CD1c-positive myeloid dendritic cell (primary cell): ENCODE data around the gene SLC4A8.
"Not testable (repeated sequence)": the region's sequence is repeated elsewhere in the genome, so short reads cannot be mapped to it uniquely, and the experiment has no call there.

ENCODE experiments used
- DNase-seq: peaks from one replicate; pipeline ENCODE4 v3.0.0-alpha.2; 2016; ENCODE audit errors: extremely low spot score

SLC4A8 gene

DNA sequence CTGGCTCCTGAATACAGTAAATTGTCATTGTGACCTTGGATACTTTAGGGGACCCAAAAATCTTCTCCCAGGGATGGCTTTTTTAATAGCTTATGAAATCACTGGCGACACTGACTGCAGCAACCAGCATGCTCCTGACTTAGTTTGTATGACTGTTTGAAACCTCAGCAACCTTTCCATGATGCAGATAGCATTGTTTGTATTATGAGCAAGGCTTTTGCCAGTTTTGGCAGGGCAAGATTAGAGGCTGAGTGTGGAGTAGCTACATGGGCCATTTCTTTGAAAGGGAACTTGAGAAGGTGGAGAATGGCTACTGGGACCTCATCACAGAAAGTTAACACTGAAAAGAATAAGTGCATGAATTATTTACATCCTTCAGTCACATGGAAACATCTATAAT, 50.9 kb downstream of the SLC4A8 start:
- DNase-seq, result no peak

DNA sequence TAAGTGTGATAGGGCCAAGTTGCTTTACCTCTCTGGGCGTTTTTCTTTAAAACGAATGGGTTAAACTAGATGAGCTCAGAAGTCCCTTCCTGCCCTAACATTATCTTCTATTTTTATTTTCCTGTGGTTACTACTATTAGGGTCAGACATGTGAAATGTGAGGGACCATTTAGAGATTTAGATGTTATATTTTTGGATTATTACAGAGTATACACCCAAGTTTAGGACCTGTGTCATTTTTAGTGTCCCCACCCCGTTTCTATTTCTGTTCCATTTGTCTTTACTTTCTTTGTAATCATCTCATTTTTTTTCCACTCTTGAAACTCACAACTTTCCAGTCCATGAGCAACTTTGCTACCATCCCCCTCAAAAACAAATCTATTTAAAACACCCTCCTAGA, 56.3 kb downstream of the SLC4A8 start:
- DNase-seq, result no peak

DNA sequence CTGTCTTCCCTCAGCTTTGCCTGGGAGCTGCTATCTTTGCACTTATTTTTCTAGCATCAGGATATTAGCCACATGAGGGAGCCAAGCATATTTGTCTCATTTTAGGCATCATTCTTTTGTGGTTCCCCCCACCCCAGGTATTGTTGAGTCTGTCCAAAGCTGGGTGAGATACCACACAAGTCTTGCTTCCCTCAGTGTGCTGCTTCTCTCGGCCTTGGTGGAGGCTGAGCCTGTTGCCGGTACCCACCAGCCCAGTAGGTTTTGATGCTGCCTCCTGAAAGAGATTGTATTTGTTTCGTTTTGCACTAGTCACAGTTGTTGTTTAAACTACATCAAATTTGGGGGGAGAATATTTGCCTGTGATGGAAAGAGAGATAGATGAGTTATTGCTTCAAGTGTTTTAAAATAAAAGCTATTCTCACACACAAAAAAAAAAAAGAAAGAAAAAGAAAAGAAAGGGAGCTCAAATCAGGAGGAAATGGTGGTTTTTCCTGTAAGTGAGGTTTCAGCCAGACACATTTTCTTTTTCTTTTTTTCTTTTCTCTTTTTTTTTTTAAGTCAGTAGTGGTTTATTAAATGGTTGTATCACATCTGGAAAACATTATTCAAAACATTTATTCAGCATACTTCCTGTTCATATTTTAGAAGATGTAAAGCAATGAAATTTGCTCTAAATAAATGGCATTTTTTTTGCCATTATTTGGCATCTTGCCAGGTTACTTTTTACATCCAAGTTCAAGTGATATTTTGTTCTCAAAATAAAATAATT, 58.5 kb downstream of the SLC4A8 start:
- DNase-seq, result no peak

DNA sequence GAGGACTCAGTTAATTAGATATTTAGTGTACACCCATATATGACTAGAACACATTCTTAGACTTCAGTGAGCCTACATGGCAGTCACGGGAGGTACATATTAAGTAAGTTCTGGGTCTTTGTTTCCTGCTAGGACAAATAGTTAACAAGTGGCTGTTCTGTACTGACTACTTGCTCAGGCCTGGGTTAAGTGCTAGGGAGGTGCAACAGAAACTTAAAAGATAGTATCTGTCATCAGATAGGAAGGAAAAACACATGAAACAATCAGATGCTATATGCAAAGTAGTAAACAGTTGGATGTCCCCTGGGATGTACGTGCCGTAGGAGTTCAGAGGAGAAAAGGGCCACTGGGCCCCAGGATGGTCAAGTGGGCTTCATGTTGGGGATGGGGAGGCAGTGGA, 59.5 kb downstream of the SLC4A8 start:
- no peak for DNase-seq

DNA sequence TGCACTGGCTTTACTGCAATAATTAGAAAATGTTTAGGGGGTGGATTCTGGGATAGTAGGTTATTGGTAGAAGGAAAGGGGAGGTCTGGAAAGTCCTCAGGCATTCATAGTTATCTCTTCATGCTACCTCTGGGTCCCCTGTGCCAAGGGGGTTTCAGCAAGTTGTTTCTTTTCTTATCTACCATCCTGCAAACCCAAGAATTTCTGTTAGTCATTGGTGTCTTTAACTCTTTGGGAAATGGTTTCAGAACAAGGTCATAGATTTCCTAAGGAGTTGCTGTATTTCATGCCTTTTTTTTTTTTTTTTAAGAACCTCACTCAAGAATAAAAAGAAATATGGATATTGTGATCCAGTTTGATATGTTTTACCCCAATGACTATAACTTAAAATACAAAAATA, 63.6 kb downstream of the SLC4A8 start:
- DNase-seq, result no peak

DNA sequence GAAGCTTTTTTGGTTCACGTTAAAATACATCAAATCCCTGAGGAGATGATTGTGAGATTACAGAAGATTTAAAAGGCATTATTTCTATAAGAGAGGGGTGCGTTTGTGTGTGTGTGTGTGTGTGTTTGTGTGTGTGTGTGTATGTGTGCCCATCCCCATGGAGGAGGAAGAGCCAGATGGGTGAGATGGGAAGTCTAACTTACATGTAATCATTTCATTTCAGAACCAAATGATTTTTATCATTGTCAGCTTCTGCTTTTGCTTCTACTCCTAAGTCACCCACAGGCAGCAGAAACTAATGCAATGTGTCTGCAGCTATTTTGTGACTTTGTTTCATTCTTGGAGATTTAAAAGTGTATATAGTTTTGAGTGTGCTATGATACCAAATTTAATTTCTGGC, 68.7 kb downstream of the SLC4A8 start:
- DNase-seq, result no peak

DNA sequence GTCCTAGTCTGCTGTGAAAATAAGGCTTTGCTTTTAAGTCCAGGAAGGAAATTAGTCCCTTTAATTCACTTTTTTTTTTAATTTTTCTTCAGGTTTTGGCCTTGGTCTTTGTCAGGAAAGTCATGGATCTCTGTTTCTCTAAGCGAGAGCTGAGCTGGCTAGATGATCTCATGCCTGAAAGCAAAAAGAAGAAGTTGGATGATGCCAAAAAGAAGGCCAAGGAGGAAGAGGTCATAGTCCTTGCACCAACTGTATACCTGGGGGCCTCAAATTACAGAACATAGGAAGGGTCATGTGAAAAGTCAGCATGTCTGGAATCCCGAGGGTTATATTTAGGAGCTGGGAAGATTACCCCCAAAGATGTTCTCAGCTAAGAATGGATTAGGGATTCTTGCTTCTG, 72.3 kb downstream of the SLC4A8 start:
- peak; percentile 47 for DNase-seq

DNA sequence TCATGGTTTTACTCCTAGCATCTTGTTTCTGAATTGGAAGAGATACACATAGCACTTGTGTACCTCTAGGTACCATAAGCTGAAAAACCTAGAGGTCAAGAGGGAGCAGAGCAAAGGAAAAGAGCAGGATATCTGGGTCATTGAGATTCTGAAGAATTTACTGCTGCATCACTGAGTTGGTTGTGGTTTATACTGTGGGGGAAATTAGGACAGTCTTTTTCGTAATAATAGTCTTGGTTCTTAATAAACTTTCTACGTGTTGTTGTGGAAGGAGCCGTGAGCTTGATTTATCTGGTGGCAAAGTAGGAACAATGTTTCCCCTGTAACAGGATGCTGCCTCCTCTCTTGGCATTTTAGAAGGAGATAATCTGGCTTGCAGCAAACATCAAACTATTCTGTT, 80.2 kb downstream of the SLC4A8 start:
- no peak for DNase-seq

DNA sequence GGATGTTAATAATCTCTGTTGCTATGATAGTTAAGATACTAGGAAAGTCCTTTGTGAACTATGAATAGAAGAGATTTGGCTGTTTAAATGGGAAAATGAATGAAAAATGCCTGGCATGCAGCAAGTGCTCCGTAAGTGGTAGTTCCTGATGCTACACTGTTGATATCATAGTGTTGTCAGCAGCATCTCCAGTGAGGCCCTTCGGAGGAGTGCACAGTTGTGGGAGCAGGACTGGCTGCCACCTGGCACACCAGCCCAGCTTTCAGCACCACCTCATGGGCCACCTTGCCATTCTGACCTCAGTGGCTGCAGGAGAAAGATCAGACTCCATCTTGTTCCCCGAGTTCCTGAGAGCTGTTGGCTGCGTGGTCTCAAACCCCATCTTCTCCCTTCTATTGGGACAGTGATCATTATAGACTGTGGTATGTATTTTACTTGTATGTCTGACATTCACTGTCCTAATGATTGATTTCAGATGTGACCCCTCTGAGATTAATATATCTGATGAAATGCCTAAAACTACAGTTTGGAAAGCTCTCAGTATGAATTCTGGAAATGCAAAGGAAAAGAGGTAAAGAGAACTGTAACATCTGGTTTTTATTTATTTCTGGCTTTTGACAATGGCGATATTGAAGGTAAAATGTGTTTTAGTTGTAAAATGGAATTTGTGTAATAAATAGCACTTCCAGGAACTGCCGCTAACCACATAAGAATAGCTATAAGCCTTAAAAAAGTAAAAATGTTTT, 80.9 kb downstream of the SLC4A8 start:
- no peak for DNase-seq

DNA sequence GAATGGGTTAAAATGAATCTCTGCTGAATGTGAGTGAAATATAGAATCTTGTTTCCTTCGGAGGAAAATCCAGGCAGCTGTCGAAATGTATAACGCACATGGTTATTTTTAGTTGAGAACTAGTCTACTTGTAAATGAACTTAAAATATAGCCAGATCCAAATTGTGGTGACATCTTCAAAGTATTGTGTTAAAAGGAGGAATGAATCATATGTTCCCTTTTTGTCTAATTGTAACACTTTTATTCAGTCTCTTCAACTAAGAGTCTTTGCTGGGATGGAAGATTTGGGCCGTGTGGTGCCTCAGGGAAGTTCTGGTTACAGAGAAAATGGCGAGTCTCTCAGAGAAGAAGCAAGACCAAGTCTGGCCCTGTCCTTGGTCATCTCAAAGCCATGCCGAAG, 82.5 kb downstream of the SLC4A8 start:
- DNase-seq, result no peak

DNA sequence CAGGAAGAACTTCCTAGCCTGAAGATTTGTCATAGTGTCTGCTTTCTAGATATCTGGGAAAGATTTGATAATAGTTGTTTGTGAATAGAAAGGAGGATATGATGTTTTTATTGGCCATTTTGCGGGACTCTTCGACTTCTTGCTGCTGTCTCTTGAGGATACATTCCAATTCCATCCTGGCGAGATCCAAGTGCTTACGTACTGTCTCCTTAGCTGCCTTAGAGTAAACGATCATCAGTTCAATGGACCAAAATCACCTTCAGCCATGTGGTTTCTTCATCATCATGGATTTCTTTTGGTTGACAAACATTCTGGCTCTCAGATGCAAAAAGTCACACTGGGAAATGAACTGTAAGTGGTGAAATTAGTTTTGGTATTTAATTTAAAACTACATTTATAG, 83.7 kb downstream of the SLC4A8 start:
- DNase-seq, result no peak

DNA sequence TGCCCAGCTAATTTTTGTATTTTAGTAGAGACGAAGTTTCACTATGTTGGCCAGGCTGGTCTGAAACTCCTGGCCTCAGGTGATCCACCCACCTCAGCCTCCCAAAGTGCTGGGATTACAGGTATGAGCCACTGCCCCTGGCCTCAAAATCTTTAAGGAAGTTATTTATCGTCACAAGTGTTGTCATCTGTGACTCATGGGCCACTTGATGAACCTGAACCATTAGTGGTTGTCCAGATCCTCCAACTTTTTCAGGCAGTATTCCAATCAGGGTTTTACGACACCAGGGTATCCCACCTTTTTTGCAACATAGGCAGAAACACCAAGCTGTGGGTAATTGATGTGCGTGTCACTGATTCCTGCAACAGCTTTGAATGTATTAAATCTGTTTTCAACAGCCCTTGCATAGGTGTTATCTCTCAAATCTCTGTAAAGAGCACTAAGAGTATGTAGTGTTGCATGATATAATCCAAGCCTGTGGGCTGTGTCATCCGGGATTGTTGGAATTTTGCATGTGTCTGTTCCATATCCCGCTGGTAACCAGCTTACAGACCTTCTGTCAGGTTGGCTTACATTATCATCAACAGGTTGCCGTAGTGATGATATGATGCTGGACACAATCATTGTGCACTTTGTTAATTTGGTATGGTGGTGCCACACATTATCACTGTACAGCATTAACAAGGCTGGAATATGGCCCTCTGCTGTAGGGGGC, 87.1 kb downstream of the SLC4A8 start:
- no peak for DNase-seq

DNA sequence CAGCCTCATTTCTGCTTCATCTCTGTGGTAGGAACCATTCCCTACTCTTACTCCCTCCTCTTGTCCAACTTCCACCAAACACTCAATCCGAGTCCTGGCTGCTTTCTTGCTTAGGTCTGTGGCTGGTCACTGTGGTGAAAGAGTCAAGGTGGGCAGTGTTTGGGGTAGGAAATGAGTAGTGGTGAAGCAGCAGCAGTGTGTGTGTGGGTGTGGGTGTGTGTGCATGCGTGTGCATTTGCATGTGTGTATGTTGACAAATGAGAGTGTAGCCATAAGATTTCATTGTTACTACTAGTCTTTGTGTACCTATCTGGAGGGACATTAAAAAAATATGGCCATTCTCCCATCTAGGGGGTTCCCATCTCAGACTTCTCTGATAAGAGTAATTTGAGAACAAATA, 87.8 kb downstream of the SLC4A8 start:
- DNase-seq, result no peak

DNA sequence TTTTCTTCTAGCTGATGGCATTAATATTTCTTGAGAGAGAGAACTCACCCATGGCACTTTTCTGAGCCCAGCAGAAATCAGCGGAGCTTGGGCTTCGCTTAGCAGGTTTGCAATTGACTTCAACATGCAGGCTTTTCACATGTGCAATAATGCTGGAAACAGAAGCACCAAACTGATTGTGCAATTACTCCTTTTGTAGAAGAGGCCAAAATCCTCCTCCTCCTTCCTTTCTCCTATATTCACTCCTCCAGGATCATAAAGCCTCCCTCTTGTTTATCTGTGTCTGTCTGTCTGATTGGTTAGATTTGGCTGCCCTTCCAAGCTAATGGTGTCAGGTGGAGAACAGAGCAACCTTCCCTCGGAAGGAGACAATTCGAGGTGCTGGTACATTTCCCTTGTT, 90.4 kb downstream of the SLC4A8 start:
- DNase-seq, result not testable (repeated sequence)

DNA sequence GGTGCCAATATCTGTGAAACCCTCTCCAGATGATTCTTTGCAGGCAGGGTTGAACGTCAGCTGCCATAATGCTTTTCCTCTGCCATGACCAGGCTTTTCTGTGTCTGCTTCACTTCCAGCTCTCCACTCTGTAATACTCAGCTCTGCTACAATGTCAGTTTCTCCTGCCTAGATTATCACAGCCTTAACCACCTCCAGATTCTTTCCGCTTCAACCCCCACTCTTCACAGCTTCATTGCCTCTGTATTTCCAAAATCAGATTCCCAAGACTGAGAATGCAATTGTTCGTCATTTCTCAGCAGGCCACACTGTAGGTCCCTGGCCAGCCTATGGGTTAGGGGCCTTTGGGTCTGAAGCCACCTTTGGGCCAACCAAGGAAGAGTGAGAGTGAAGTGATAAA, 92.7 kb downstream of the SLC4A8 start:
- no peak for DNase-seq

DNA sequence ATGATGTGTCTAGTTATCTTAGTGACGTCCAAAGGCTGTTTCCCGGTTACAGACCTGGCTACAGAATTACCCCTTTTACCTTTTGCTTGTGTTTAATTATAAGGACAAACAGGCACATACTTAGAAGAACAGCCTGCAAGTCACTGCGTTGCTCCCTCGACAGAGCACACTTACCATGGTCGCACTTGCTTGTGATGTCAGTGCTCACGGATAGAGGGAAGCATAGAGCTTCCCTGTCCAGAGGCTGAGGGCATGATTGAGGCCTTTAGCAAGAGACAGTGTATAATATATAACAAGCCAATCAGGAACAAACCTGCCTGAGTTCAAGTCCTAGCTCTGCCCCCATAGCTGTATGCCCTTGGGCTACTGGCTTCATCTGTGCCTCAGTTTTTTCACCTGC, 93.2 kb downstream of the SLC4A8 start:
- DNase-seq, result no peak

DNA sequence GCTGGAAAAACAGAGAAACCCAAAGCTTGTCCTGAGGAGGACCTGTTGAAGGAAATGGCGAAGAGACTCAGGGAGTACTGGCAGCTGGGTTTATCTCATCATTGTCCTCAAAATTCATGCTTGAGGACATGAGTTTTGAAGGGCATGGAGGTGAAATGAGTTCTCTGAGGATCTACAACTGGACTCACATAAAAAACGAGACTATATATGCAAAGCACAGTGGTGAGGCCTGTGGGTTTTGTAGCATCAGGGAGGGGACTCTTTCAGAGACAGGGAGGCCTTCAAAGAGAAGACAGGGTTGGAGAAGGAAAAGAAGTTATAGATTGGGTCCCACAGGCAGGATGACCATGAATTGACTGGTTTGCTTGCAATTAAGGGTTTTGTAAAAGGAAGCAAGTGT, 95.1 kb downstream of the SLC4A8 start:
- DNase-seq, result no peak

DNA sequence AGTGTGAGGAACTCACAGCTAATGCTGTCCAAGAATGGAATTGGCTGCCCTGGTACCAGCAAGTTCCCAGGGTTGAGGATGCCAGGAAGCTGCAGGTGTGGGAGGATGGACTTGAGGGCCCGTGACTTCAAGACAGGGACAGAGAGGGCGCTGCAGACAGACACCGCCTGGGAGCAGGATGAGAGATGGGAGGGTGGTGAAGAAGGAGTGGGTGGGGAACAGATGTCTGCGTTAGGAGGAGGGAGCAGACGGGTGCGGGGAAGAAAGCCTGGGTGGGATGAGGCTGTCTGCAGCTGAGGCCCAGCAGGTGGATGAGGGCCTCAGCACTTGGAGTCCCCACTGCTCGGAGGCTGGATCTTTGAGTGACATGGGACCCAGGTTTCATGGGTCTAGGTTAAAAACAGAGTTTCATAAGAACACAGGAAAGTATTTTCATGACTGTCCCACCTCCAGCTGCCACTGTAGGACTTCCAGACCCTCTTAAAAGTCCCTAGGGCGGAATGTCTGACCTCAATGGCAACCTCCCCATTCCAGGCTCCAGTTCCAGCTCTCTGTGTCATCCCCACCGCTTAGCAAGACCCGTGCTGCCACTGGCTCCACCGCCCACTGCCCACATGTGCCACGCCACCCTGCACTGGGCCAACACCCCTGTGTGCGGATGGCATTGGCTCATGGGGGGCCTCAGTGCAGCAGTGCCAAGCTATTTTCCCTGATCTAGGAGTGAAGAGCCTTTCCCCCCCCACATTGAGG, 96.1 kb downstream of the SLC4A8 start:
- no peak for DNase-seq

DNA sequence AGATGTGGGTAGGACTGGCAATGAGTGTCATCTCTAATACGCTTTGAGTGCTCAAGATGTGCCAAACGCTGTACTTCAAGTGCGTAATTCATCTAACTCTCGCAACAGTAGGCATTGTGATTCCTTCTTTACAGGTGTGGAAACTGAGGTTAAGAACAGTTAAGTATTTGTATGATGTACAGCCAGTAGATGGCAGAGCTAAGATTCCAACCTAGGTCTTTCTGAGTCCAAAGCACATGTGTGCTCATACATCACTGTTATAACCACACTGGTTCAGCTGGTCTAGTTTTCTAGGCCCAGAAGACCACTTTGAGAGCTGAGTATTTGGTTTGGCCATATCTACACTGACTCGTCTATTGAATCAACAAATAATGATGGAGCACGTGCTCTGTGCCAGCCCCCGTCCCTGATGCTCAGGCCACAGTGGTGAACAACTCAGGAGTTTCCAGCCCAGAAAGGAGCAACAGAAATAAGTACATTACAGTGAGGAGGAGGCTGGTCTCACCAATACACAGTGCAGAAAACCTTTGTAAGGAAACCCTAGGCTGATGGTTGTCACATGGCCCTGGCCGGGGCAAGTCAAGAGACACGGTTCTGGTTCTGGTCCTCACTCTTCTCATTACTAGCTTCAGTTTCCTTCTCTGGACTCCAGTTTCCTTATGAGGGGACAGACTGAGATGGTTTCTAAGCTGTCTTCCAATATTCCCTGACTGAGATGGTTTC, 97.1 kb downstream of the SLC4A8 start:
- DNase-seq, result no peak

DNA sequence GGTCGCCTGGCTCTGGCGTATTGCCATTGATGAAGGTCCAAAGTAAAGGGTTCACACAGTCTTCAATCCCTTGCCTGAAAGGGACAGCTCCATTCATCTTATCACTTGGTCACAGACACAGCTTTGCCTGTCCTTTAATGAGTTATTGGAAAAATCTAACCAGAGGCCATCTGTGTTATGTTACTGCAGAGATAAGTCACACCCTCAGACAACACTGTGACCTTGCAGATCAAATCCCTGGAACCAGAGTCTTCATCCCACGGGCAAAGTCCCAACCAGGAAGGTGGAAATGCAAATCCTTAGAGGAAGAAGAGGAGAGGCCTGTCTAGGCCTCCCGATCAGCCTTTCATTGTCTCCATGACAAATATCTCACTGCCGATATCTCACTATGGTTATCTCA, 98.1 kb downstream of the SLC4A8 start:
- DNase-seq, result no peak

DNA sequence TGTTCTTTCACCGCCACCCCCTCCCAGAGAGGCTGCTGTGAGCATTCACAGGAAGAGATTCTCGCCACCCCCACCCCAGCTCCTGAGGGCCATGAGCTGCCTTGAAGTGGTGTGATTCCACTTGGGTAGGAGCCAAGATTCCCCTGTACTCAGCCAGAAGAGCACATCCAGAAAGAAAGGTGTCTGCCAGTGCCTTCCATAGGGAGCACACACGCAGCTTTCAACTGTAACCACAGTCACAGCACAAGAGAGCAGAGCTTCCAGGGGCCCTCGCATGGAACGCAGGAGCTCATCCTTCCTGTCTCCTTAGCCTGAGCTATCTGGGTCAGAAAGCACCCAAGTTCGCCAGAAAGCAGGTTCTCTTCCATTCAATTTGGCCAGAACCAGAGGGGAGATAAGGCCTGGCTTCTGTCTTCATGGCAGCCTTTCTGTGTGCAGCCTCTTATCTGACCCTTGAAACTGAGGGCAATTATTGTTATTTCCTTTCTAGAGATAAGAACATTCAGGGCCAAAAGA, 99.8 kb downstream of the SLC4A8 start:
- no peak for DNase-seq
